ENCODE measurements around the gene LTBR.

The LTBR gene

DNA sequence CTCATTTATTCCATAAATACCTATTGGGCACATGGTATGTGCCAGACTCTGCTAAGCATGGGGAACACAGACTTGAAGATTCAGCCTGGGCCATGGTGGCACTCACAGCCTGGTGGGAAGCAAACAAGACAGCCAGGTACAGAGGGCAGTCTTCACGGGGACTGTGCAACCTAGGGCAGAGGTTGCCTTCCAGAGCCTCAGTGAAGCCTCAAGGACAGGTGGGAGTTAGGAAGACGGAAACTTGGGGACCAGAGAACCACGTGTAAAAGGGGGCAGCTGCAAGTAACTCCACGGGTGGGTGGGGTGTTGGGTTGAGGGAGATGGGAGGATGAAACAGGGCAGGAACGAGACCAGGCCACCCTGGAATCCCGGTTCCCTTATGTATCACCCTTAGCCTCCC is 980 bp upstream of the LTBR start:
- DNase-seq (ENCODE audit: low read depth in 2 of 2): no peak

- no peak for DNase-seq (ENCODE audit: low read depth in 2 of 2)
Observed at GRCh38 chr12:6384499-6385436, 806 bp downstream of the LTBR start.

DNA sequence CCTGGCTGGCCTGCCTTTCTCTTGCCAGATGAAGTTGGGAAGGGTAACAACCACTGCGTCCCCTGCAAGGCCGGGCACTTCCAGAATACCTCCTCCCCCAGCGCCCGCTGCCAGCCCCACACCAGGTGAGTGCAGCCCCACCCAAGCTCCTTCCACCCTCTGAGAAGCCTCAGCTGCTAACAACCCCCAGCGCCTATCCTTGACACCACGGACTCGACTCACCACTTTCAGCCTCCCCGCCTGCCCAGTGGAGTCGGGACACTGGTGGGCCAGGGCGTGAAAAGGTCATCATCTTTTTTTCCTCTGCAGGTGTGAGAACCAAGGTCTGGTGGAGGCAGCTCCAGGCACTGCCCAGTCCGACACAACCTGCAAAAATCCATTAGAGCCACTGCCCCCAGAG is 2.1 kb downstream of the LTBR start:
- DNase-seq (ENCODE audit: low read depth in 2 of 2): no peak

DNA sequence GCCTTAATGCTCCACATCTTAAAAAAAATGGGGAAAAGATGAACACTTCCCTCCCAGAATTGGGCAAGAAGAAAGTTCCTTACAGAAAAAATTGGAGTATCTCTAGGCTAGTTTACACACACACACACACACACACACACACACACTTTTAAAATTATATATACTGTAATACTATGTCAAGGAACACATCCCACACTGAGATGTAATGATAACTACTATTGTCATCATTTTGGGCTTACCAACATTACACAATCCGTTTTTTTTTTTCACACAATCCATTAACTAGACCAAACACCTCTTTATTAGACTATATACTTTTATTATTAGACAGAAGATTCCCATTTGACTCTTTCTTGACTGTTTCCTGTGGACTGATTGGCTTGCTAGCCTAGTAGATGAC is 2.5 kb downstream of the LTBR start:
- no peak for DNase-seq (ENCODE audit: low read depth in 2 of 2)

GRCh38 chr12:6387541-6387940 is 3.6 kb downstream of the LTBR start:
- no peak for DNase-seq (ENCODE audit: low read depth in 2 of 2)

GRCh38 chr12:6390084-6390799 is 6.3 kb downstream of the LTBR start:
- DNase-seq (ENCODE audit: low read depth in 2 of 2): no peak

- no peak for DNase-seq (ENCODE audit: low read depth in 2 of 2)
Observed at GRCh38 chr12:6391013-6391412, 7.1 kb downstream of the LTBR start.

- no peak for DNase-seq (ENCODE audit: low read depth in 2 of 2)
Observed at GRCh38 chr12:6392504-6392903, 8.5 kb downstream of the LTBR start.

DNA sequence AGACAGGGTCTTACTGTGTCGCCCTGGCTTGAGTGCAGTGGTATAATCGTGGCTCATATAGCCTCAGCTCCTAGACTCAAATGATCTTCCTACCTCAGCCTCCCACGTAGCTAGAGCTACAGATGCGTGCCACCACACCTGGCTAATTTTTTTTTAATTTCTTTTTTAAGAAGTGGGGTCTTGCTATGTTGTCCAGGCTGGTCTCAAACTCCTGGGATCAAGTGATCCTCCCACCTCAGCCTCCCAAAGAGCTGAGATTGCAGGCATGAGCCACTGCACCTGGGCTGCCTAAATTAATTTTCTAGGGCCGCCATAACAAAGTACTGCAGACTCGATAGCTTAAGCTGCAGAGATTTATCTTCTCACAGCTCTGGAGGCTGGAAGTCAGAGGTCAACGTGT is 9.1 kb downstream of the LTBR start:
- DNase-seq (ENCODE audit: low read depth in 2 of 2): no peak

- DNase-seq (ENCODE audit: low read depth in 2 of 2): no peak
Observed at GRCh38 chr12:6394398-6394797, 10.4 kb downstream of the LTBR start.

GRCh38 chr12:6396031-6396430 is 12.1 kb downstream of the LTBR start:
- DNase-seq (ENCODE audit: low read depth in 2 of 2): no peak

DNA sequence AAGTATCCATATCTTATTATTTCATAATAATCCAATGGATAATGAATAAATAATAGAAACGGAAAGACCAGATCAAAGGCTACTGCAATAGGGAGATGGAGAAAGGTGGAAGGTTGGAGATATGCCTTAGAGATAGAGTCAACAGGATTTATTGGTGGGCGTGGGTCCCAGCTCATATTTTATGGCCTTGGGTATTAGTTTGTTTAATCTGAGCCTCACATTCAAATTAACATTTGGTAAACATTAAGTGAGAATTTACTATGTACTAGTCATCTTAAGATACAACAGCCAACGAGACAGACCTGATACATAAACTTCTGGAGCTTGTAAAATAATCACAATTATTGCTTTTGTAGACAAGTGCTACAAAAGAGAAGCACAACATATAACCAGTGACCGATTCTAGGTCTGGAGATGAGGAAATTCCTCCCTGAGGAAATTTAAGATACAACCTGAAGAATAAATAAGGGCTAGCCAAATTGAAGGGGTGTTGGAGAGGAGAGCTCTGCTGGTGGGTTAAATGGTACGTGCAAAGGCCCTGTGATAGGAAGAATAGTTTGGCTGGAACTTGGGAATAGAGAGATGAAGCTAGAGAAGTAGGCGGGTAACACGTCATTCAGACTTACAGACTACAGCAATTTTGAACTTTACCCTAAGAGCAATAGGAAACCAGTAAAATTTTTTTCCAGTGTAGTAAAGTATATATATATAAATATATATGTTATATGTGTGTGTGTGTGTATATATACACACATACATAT is 16.1 kb downstream of the LTBR start:
- DNase-seq (ENCODE audit: low read depth in 2 of 2): no peak

GRCh38 chr12:6404390-6404789 is 20.4 kb downstream of the LTBR start:
- DNase-seq (ENCODE audit: low read depth in 2 of 2): no peak

GRCh38 chr12:6405963-6406362 is 22.0 kb downstream of the LTBR start:
- no peak for DNase-seq (ENCODE audit: low read depth in 2 of 2)

- DNase-seq (ENCODE audit: low read depth in 2 of 2): no peak
Observed at GRCh38 chr12:6407236-6407954, 23.4 kb downstream of the LTBR start.

GRCh38 chr12:6416596-6416995 is 32.6 kb downstream of the LTBR start:
- DNase-seq (ENCODE audit: low read depth in 2 of 2): no peak

DNA sequence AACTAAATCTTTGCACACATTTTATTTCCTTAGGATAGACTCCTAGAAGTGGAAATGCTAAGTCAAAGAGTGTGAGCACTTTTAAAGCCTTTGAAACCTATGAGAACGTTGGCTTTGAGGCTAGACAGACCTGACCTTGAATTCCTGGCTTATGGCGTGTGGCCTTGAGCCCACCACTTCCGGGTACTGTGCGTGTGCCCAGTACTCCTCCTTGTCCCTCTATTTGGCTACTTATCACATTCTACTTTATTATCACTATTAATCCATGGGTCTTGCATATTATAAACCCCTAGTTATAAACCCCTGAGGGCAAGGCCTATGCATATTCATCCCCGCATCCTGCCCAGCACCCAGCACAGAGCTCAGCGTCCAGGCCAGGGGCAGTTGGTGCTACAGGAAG is 34.8 kb downstream of the LTBR start:
- no peak for DNase-seq (ENCODE audit: low read depth in 2 of 2)

GRCh38 chr12:6420364-6420763 is 36.4 kb downstream of the LTBR start:
- DNase-seq (ENCODE audit: low read depth in 2 of 2): no peak

GRCh38 chr12:6423267-6424007 is 39.5 kb downstream of the LTBR start:
- peak; percentile 32 to 39 for DNase-seq (ENCODE audit: low read depth in 2 of 2)

- no peak for DNase-seq (ENCODE audit: low read depth in 2 of 2)
Observed at GRCh38 chr12:6424008-6424347, 40.0 kb downstream of the LTBR start.

- DNase-seq (ENCODE audit: low read depth in 2 of 2): no peak
Observed at GRCh38 chr12:6424866-6425265, 40.9 kb downstream of the LTBR start.

All from stimulated activated CD8-positive, alpha-beta memory T cell treated with anti-CD3 and anti-CD28 coated beads, Interleukin-7, amount 100 ng/mL, for 1 hour (primary cell).